H7 (cell line): Measurements from ENCODE around the gene FIGLA. TPM values are rescaled to one million over a fixed set of nuclear protein-coding genes. Genes with fewer than 3 reads are reported as not detected.

ENCODE experiments used
- DNase-seq: peaks from one replicate; pipeline ENCODE4 v3.0.0; 2012
- H3K27me3 ChIP-seq: 2 replicates; pipeline ENCODE4 v1.6.0; 2011; ENCODE audit warnings: mild to moderate bottlenecking, low read length; ENCODE audit not compliant: control insufficient read depth, insufficient read depth
- H3K36me3 ChIP-seq: replicated peaks from 2 replicates; pipeline ENCODE4 v1.5.1; 2011; ENCODE audit warnings: low read length; ENCODE audit not compliant: control insufficient read depth, insufficient read depth
- H3K4me3 ChIP-seq: 2 replicates; pipeline ENCODE4 v1.5.1; 2011; ENCODE audit warnings: low read depth, mild to moderate bottlenecking, control low read depth, low read length, moderate library complexity; ENCODE audit not compliant: insufficient read depth
- total RNA-seq: library from RNA; depleted of rRNA; stranded (reverse); fragments of >200 nt; shearing (Covaris generic); gene quantifications from 2 replicates; pipeline ENCODE4 v1.2.3, GENCODE V29; 2014; rRNA removed

FIGLA gene
- total RNA-seq, 1 experiment from 2014 or later = not detected

- Histone ChIP-seq H3K36me3 (no peaks in the 10 kb centered on the region; the same call in 1 of the 2 replicates), H3K4me3 (no peak overlapping the region), H3K27me3 (no peaks in the 10 kb centered on the region)
- DNase-seq = no peak
Measured at GRCh38 chr2:70730730-70731129, 59.7 kb downstream of the FIGLA start.

GRCh38 chr2:70729647-70730046 lies 60.8 kb downstream of the FIGLA start:
- Histone ChIP-seq H3K36me3 (no peaks in the 10 kb centered on the region; the same call in 1 of the 2 replicates), H3K4me3 (no peak overlapping the region), H3K27me3 (no peaks in the 10 kb centered on the region)
- no peak for DNase-seq

DNA sequence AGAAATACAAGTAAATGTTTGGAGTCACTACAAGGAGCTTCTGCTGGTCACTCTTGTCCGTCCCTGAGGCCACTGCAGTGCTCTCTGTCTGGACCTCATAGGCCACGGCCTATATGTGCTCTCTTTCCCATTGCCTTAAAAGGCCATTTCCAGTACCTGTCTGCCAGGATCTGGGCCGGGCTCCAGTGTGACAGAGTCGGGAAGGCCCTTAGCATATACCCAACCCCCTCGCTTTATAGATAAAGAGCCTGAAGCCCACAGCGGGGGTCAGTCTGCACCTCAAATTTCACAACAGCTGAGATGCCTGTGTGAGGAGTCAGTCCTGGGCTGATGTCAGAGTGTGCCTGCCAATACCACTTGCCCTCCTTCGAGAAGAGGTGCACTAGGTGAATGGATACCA lies 62.3 kb downstream of the FIGLA start:
- Histone ChIP-seq H3K27me3 (no peaks in the 10 kb centered on the region), H3K4me3 (no peak overlapping the region), H3K36me3 (no peaks in the 10 kb centered on the region; the same call in 1 of the 2 replicates)
- peak; percentile 66 for DNase-seq

Other genes with a start within 250 kb of the FIGLA start
- gene TGFA, start 236.8 kb downstream of the FIGLA start, total RNA-seq = 0.87 and 1.3 TPM in 2 replicates
- gene ADD2, start 22.4 kb downstream of the FIGLA start, total RNA-seq = 63.9 and 79.4 TPM in 2 replicates
- gene CLEC4F, start 30.0 kb upstream of the FIGLA start, total RNA-seq = not detected in 2 replicates
- gene CD207, start 45.2 kb upstream of the FIGLA start, total RNA-seq = not detected in 2 replicates
- gene VAX2, start 109.9 kb upstream of the FIGLA start, total RNA-seq = not detected in 2 replicates
- gene ATP6V1B1, start 145.3 kb upstream of the FIGLA start, total RNA-seq = 0.14 TPM in 1 of 2 replicates, not detected in the other
- gene ANKRD53, start 188.0 kb upstream of the FIGLA start, total RNA-seq = not detected in 2 replicates
- gene TEX261, start 204.2 kb upstream of the FIGLA start, total RNA-seq = 13.4 and 13.5 TPM in 2 replicates